ENCODE data around the gene GAB2.

Gene GAB2

DNA sequence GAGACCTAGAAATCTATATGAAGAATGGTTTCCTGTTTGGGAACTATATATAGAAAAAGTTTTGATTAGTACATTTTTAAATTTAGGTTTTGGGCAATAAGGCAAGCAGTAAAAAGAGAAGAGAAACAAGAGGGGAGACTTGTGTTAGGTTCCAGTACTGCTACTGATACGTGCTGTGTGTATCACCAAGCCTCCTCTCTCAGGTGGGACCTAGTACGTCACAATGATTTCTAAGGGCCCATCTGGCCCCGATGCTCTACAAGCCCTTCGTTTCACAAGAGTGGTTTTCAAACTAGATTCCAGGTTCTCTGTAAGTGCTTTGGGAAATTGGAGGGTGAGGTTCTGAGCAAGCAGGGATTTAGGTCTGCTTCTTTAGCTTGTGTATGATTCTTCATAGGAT is 189.7 kb downstream of the GAB2 start:
- ATAC-seq (ENCODE audit: insufficient read depth, low read depth) = no peak
- no peak overlapping the region for H3K4me2 ChIP-seq (ENCODE audit: insufficient read depth, low read length)

DNA sequence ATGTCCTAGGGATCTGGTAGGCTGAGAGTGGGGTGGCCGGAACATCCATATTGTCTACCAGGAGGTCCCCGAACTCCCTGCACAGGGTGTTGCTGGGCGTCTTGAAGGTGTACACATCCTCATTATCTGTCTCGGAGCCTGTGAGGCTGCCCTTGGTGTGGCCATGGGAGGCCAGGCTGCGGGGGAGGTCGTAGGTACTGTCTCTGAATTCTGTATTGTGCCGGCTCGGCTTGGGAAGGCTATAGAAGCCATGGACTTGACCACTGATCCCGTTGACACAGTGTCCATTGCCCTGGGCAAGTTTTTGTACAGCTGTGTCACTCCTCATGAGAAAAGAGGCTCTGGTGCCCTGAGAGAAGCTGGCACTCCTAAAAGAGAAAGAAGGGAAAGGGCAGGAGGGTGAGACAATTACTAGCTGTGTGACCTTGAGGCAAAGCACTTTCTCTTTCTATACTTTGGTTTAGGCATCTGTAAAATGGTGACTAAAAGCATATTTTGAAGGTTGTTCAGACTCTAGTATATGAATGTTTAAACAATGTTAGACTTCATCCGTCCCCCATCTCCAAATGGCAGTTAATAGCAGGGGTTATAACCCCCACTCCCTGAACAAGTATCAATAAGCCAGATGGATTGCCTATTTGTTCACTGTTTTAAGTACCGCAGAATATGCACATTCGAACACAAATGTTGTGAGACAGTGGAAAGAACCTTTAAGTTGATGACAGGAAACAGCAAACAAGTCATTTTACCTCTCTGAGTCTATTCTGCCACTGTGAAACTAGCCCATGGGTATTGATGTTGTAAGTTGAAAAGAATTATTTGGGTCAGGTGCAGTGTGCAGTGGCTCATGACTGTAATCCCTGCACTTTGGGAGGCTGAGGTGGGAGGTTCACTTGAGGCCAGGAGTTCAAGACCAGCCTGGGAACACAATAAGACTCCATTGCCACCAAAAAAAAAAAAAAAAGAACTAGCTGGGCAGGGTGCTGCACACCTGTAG is 190.6 kb downstream of the GAB2 start:
- Histone ChIP-seq H3K4me1 (ENCODE audit: insufficient read depth, low read length) (peaks cover 35% of the 10 kb centered on the region), H3K36me3 (ENCODE audit: insufficient read depth, low read length) (peaks cover 86% of the 10 kb centered on the region), H3K4me3 (ENCODE audit: low read depth in 1 of 2, low read length in 2 of 2) (no peak overlapping the region), H2AFZ (ENCODE audit: low read depth, low read length) (no peak overlapping the region), H3K27me3 (ENCODE audit: insufficient read depth, low read length, poor library complexity) (no peaks in the 10 kb centered on the region), H3K79me2 (ENCODE audit: insufficient read depth, low read length) (peaks cover 70% of the 10 kb centered on the region), H4K20me1 (ENCODE audit: insufficient read depth, low read length) (no peaks in the 10 kb centered on the region), H3K27ac (ENCODE audit: low read length) (peak overlapping the region; percentile 47), H3K9me3 (ENCODE audit: insufficient read depth, low read length, severe bottlenecking) (no peaks in the 10 kb centered on the region), H3K4me2 (ENCODE audit: insufficient read depth, low read length) (no peak overlapping the region), H3K9ac (ENCODE audit: low read depth, low read length) (no peak overlapping the region)
- TF ChIP-seq, protein P1, sequence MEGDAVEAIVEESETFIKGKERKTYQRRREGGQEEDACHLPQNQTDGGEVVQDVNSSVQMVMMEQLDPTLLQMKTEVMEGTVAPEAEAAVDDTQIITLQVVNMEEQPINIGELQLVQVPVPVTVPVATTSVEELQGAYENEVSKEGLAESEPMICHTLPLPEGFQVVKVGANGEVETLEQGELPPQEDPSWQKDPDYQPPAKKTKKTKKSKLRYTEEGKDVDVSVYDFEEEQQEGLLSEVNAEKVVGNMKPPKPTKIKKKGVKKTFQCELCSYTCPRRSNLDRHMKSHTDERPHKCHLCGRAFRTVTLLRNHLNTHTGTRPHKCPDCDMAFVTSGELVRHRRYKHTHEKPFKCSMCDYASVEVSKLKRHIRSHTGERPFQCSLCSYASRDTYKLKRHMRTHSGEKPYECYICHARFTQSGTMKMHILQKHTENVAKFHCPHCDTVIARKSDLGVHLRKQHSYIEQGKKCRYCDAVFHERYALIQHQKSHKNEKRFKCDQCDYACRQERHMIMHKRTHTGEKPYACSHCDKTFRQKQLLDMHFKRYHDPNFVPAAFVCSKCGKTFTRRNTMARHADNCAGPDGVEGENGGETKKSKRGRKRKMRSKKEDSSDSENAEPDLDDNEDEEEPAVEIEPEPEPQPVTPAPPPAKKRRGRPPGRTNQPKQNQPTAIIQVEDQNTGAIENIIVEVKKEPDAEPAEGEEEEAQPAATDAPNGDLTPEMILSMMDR (IDR thresholded peaks at IDR 0.05; ENCODE audit: borderline replicate concordance, extremely low read depth, low read length, poor library complexity, severe bottlenecking) = no peak
- TF ChIP-seq EZH2 (IDR thresholded peaks at IDR 0.05; ENCODE audit: borderline replicate concordance, low read depth, low read length, severe bottlenecking) = no peak
- no peak for DNase-seq
- no peak for ATAC-seq (ENCODE audit: insufficient read depth, low read depth)

More for the DNA sequence above, 189.7 kb downstream of the GAB2 start:
- H3K4me1 ChIP-seq (ENCODE audit: insufficient read depth, low read length) = peaks cover 37% of the 10 kb centered on the region
- TF ChIP-seq, protein P1 (IDR thresholded peaks at IDR 0.05; ENCODE audit: borderline replicate concordance, extremely low read depth, low read length, poor library complexity, severe bottlenecking) = no peak
- no peak for TF ChIP-seq EZH2 (IDR thresholded peaks at IDR 0.05; ENCODE audit: borderline replicate concordance, low read depth, low read length, severe bottlenecking)
- H3K79me2 ChIP-seq (ENCODE audit: insufficient read depth, low read length) = peaks cover 78% of the 10 kb centered on the region
- peak overlapping the region; percentile 47 for H3K27ac ChIP-seq (ENCODE audit: low read length)
- H4K20me1 ChIP-seq (ENCODE audit: insufficient read depth, low read length) = no peaks in the 10 kb centered on the region
- H3K27me3 ChIP-seq (ENCODE audit: insufficient read depth, low read length, poor library complexity) = no peaks in the 10 kb centered on the region
- H2AFZ ChIP-seq (ENCODE audit: low read depth, low read length) = no peak overlapping the region
- no peak for DNase-seq
- H3K36me3 ChIP-seq (ENCODE audit: insufficient read depth, low read length) = peaks cover 86% of the 10 kb centered on the region
- no peaks in the 10 kb centered on the region for H3K9me3 ChIP-seq (ENCODE audit: insufficient read depth, low read length, severe bottlenecking)
- H3K4me3 ChIP-seq (ENCODE audit: low read depth in 1 of 2, low read length in 2 of 2) = no peak overlapping the region
- no peak overlapping the region for H3K9ac ChIP-seq (ENCODE audit: low read depth, low read length)

GRCh38 chr11:78224906-78225420 is 192.7 kb downstream of the GAB2 start:
- Histone ChIP-seq H3K4me1 (ENCODE audit: insufficient read depth, low read length) (peaks cover 17% of the 10 kb centered on the region), H3K36me3 (ENCODE audit: insufficient read depth, low read length) (peaks cover 94% of the 10 kb centered on the region), H3K79me2 (ENCODE audit: insufficient read depth, low read length) (peaks cover 52% of the 10 kb centered on the region), H4K20me1 (ENCODE audit: insufficient read depth, low read length) (no peaks in the 10 kb centered on the region), H2AFZ (ENCODE audit: low read depth, low read length) (no peak overlapping the region), H3K4me3 (ENCODE audit: low read depth in 1 of 2, low read length in 2 of 2) (no peak overlapping the region), H3K27ac (ENCODE audit: low read length) (peak overlapping the region; percentile 6), H3K4me2 (ENCODE audit: insufficient read depth, low read length) (no peak overlapping the region), H3K27me3 (ENCODE audit: insufficient read depth, low read length, poor library complexity) (no peaks in the 10 kb centered on the region), H3K9ac (ENCODE audit: low read depth, low read length) (no peak overlapping the region), H3K9me3 (ENCODE audit: insufficient read depth, low read length, severe bottlenecking) (no peaks in the 10 kb centered on the region)
- TF ChIP-seq, protein P1 (IDR thresholded peaks at IDR 0.05; ENCODE audit: borderline replicate concordance, extremely low read depth, low read length, poor library complexity, severe bottlenecking) = no peak
- TF ChIP-seq EZH2 (IDR thresholded peaks at IDR 0.05; ENCODE audit: borderline replicate concordance, low read depth, low read length, severe bottlenecking) = no peak
- DNase-seq (peak; percentile 3), ATAC-seq (ENCODE audit: insufficient read depth, low read depth) (no peak)

Data from DND-41 (cell line).